Activated T-helper 1 cell treated with anti-CD3 and anti-CD28 coated beads, Interleukin-12 subunit alpha, Interleukin-12 subunit beta, Interleukin-2, Interleukin-4 antibody, amounts not matched to agents 30 ng/mL and 10 ng/mL and 1 ng/mL, durations not matched to agents 14 hours and 24 hours and 36 hours (primary cell): ENCODE data around the gene SF3B2. TPM values are rescaled to one million over a fixed set of nuclear protein-coding genes. Genes with fewer than 3 reads are reported as not detected.
A peak's percentile ranks its signal among the peaks of the same experiment; 100 is the strongest.
"Not testable (repeated sequence)": the region's sequence is repeated elsewhere in the genome, so short reads cannot be mapped to it uniquely, and the experiment has no call there.

Source experiments
- DNase-seq: peaks from one replicate; pipeline ENCODE4 v3.0.0; 2021; ENCODE audit warnings: low spot score
- H3K27ac Mint-ChIP-seq: one replicate; pipeline ENCODE4 v1.8.0; 2021; ENCODE audit warnings: mild to moderate bottlenecking, mixed read lengths
- H3K27me3 Mint-ChIP-seq: one replicate; pipeline ENCODE4 v1.8.0; 2022; ENCODE audit warnings: mild to moderate bottlenecking, moderate library complexity, mixed read lengths; ENCODE audit not compliant: insufficient read depth
- H3K36me3 Mint-ChIP-seq: one replicate; pipeline ENCODE4 v1.8.0; 2021; ENCODE audit warnings: low read depth, mixed read lengths
- H3K4me1 Mint-ChIP-seq: one replicate; pipeline ENCODE4 v1.8.0; 2021; ENCODE audit warnings: low read depth, mixed read lengths
- H3K4me3 Mint-ChIP-seq: one replicate; pipeline ENCODE4 v1.8.0; 2021; ENCODE audit warnings: mild to moderate bottlenecking, moderate library complexity, mixed read lengths
- H3K9me3 Mint-ChIP-seq: one replicate; pipeline ENCODE4 v1.8.0; 2021; ENCODE audit warnings: mixed read lengths
- intact Hi-C: fragments of 100-400 bp; cut with micrococcal nuclease; formaldehyde crosslinking; loops from one replicate; pipeline ENCODE4 v1.15.1; 2024
- total RNA-seq: library from RNA; stranded (reverse); gene quantifications from 2 replicates; pipeline ENCODE4 v1.2.3, GENCODE V29; 2022

SF3B2 gene
- 267 TPM in 2 replicates for total RNA-seq

GRCh38 chr11:66051766-66052663, at the start of gene SF3B2:
SF3B2 (plus strand) TSS chr11:66052364; CDS start chr11:66052385, 21 bp downstream.
- intact Hi-C loops: loop anchor here (1.0 to 10.0 kb wide), 6 partner anchors 17 to 293 kb away; partner anchors contain the start of genes B4GAT1, BANF1, BRMS1 and CCDC85B
- peak; percentile 97 for DNase-seq
- peak within 1 kb of the TSS; percentile 100 for H3K4me3 Mint-ChIP-seq
- H3K9me3 Mint-ChIP-seq: no peaks in the 10 kb centered on the region
- peaks cover 33% of the 10 kb centered on the region for H3K4me1 Mint-ChIP-seq
- peaks cover 28% of the 10 kb centered on the region for H3K36me3 Mint-ChIP-seq
- H3K27me3 Mint-ChIP-seq: peaks cover 4% of the 10 kb centered on the region
- H3K27ac Mint-ChIP-seq: peak within 1 kb of the TSS; percentile 97

GRCh38 chr11:66002648-66003225, 49.4 kb upstream of the SF3B2 start:
- peak overlapping the region; percentile 99 for H3K4me3 Mint-ChIP-seq
- peaks cover 26% of the 10 kb centered on the region for H3K4me1 Mint-ChIP-seq
- intact Hi-C loops: loop anchor here (1.0 to 5.0 kb wide), 19 partner anchors 13 to 670 kb away; partner anchors contain the start of genes AP5B1, C11orf68, DPF2 and DRAP1
- H3K27ac Mint-ChIP-seq: peak overlapping the region; percentile 99
- peaks cover 42% of the 10 kb centered on the region for H3K36me3 Mint-ChIP-seq
- no peaks in the 10 kb centered on the region for H3K27me3 Mint-ChIP-seq
- DNase-seq: no peak
- no peaks in the 10 kb centered on the region for H3K9me3 Mint-ChIP-seq

GRCh38 chr11:66003291-66003690, 48.9 kb upstream of the SF3B2 start:
- Mint-ChIP-seq H3K27ac (peak overlapping the region; percentile 78), H3K4me1 (peaks cover 26% of the 10 kb centered on the region), H3K9me3 (no peaks in the 10 kb centered on the region), H3K36me3 (peaks cover 37% of the 10 kb centered on the region), H3K4me3 (peak overlapping the region; percentile 99), H3K27me3 (no peaks in the 10 kb centered on the region)
- DNase-seq: no peak
- intact Hi-C loops: loop anchor here (2.0 to 5.0 kb wide), 6 partner anchors 42 to 671 kb away; partner anchors contain the start of genes DPF2, KAT5, RAB1B and RELA

GRCh38 chr11:66004186-66004585, 48.0 kb upstream of the SF3B2 start:
- H3K4me3 Mint-ChIP-seq: peak overlapping the region; percentile 99
- no peaks in the 10 kb centered on the region for H3K9me3 Mint-ChIP-seq
- peaks cover 20% of the 10 kb centered on the region for H3K4me1 Mint-ChIP-seq
- peaks cover 28% of the 10 kb centered on the region for H3K36me3 Mint-ChIP-seq
- H3K27me3 Mint-ChIP-seq: no peaks in the 10 kb centered on the region
- intact Hi-C loops: loop anchor here (5.0 kb wide), 4 partner anchors 128 to 672 kb away; partner anchors contain the start of genes DPF2, KAT5 and RAB1B
- peak overlapping the region; percentile 26 for H3K27ac Mint-ChIP-seq
- DNase-seq: no peak

- peak overlapping the region; percentile 34 for H3K4me3 Mint-ChIP-seq
- peaks cover 10% of the 10 kb centered on the region for H3K27me3 Mint-ChIP-seq
- H3K9me3 Mint-ChIP-seq: no peaks in the 10 kb centered on the region
- intact Hi-C loops: no loop called here
- H3K27ac Mint-ChIP-seq: no peak overlapping the region
- DNase-seq: no peak
- H3K4me1 Mint-ChIP-seq: peaks cover 17% of the 10 kb centered on the region
- peaks cover 19% of the 10 kb centered on the region for H3K36me3 Mint-ChIP-seq
Observed at GRCh38 chr11:66006134-66006890, 45.9 kb upstream of the SF3B2 start.

- Mint-ChIP-seq H3K27ac (no peak overlapping the region), H3K4me1 (peaks cover 15% of the 10 kb centered on the region), H3K36me3 (peaks cover 17% of the 10 kb centered on the region), H3K27me3 (peaks cover 12% of the 10 kb centered on the region), H3K9me3 (no peaks in the 10 kb centered on the region), H3K4me3 (no peak overlapping the region)
- no peak for DNase-seq
- intact Hi-C loops: no loop called here
Observed at GRCh38 chr11:66006891-66007176, 45.3 kb upstream of the SF3B2 start.

- Mint-ChIP-seq H3K36me3 (peaks cover 13% of the 10 kb centered on the region), H3K9me3 (no peaks in the 10 kb centered on the region), H3K27ac (no peak overlapping the region), H3K4me3 (no peak overlapping the region), H3K27me3 (peaks cover 12% of the 10 kb centered on the region), H3K4me1 (peaks cover 13% of the 10 kb centered on the region)
- no peak for DNase-seq
- intact Hi-C loops: no loop called here
Observed at GRCh38 chr11:66007201-66007634, 44.9 kb upstream of the SF3B2 start.

GRCh38 chr11:66008095-66008467, 44.1 kb upstream of the SF3B2 start:
- no peak overlapping the region for H3K27ac Mint-ChIP-seq
- DNase-seq: no peak
- peaks cover 9% of the 10 kb centered on the region for H3K36me3 Mint-ChIP-seq
- no peak overlapping the region for H3K4me3 Mint-ChIP-seq
- peaks cover 16% of the 10 kb centered on the region for H3K27me3 Mint-ChIP-seq
- no peaks in the 10 kb centered on the region for H3K9me3 Mint-ChIP-seq
- intact Hi-C loops: no loop called here
- peaks cover 10% of the 10 kb centered on the region for H3K4me1 Mint-ChIP-seq

- peaks cover 20% of the 10 kb centered on the region for H3K27me3 Mint-ChIP-seq
- intact Hi-C loops: no loop called here
- peaks cover 6% of the 10 kb centered on the region for H3K36me3 Mint-ChIP-seq
- no peaks in the 10 kb centered on the region for H3K9me3 Mint-ChIP-seq
- DNase-seq: no peak
- no peak overlapping the region for H3K4me3 Mint-ChIP-seq
- no peak overlapping the region for H3K27ac Mint-ChIP-seq
- H3K4me1 Mint-ChIP-seq: peaks cover 5% of the 10 kb centered on the region
Observed at GRCh38 chr11:66008468-66009101, 43.6 kb upstream of the SF3B2 start.

GRCh38 chr11:66010036-66010435, 42.1 kb upstream of the SF3B2 start:
- H3K36me3 Mint-ChIP-seq, H3K9me3 Mint-ChIP-seq, intact Hi-C loops, DNase-seq, H3K27ac Mint-ChIP-seq, H3K4me3 Mint-ChIP-seq, H3K4me1 Mint-ChIP-seq: not testable (repeated sequence)
- H3K27me3 Mint-ChIP-seq: peaks cover 20% of the 10 kb centered on the region

GRCh38 chr11:66011239-66011784, 40.9 kb upstream of the SF3B2 start:
- no peaks in the 10 kb centered on the region for H3K9me3 Mint-ChIP-seq
- peaks cover 20% of the 10 kb centered on the region for H3K27me3 Mint-ChIP-seq
- intact Hi-C loops: no loop called here
- H3K4me1 Mint-ChIP-seq: peaks cover 5% of the 10 kb centered on the region
- H3K27ac Mint-ChIP-seq: no peak overlapping the region
- H3K4me3 Mint-ChIP-seq: no peak overlapping the region
- no peaks in the 10 kb centered on the region for H3K36me3 Mint-ChIP-seq
- no peak for DNase-seq

GRCh38 chr11:66011785-66012303, 40.3 kb upstream of the SF3B2 start, which contains the start of gene CST6:
CST6 (plus strand) TSS chr11:66012008; CDS start chr11:66012045, 37 bp downstream.
- H3K4me3 Mint-ChIP-seq: no peak within 1 kb of the TSS
- H3K4me1 Mint-ChIP-seq: peaks cover 5% of the 10 kb centered on the region
- no peaks in the 10 kb centered on the region for H3K36me3 Mint-ChIP-seq
- intact Hi-C loops: no loop called here
- H3K27ac Mint-ChIP-seq: no peak within 1 kb of the TSS
- DNase-seq: no peak
- peaks cover 20% of the 10 kb centered on the region for H3K27me3 Mint-ChIP-seq
- no peaks in the 10 kb centered on the region for H3K9me3 Mint-ChIP-seq
